ENCODE results near the gene PLEKHG1.

DNA sequence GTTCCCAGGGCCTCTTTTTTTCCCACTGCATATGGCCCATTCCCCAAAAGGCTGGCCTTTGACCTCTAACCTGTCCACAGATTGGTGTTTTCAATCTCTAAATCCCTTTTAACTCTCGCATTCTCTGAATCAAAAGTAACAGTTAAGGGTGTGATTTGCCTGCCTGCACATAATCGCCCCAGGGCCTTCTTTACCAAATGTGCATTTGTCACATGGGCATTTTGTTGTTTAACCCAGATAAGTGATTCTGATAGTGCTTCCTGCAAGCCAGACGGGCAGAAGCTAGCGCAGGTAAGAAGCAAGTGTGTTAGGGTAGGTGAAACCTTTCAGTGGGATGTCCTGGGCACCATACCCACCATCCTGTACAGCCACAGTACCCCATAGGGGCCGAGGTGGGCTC is 49.4 kb upstream of the PLEKHG1 start:
- TF ChIP-seq, protein P1, sequence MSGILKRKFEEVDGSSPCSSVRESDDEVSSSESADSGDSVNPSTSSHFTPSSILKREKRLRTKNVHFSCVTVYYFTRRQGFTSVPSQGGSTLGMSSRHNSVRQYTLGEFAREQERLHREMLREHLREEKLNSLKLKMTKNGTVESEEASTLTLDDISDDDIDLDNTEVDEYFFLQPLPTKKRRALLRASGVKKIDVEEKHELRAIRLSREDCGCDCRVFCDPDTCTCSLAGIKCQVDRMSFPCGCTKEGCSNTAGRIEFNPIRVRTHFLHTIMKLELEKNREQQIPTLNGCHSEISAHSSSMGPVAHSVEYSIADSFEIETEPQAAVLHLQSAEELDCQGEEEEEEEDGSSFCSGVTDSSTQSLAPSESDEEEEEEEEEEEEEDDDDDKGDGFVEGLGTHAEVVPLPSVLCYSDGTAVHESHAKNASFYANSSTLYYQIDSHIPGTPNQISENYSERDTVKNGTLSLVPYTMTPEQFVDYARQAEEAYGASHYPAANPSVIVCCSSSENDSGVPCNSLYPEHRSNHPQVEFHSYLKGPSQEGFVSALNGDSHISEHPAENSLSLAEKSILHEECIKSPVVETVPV (CRISPR knock-in tag; IDR thresholded peaks at IDR 0.05), result no peak
- TF ChIP-seq CSDC2 (CRISPR knock-in tag; IDR thresholded peaks at IDR 0.05) (no peak), ZNF70 (CRISPR knock-in tag; IDR thresholded peaks at IDR 0.05) (no peak), ZFP3 (CRISPR knock-in tag; IDR thresholded peaks at IDR 0.05) (no peak), RARB (CRISPR knock-in tag; IDR thresholded peaks at IDR 0.05) (no peak), ZNF8 (CRISPR knock-in tag; IDR thresholded peaks at IDR 0.05) (no peak), TOX (CRISPR knock-in tag; IDR thresholded peaks at IDR 0.05; ENCODE audit: borderline replicate concordance) (no peak), GLIS3 (CRISPR knock-in tag; IDR thresholded peaks at IDR 0.05) (no peak), BACH2 (CRISPR knock-in tag; IDR thresholded peaks at IDR 0.05; ENCODE audit: borderline replicate concordance) (no peak)
- TF ChIP-seq, protein P2, sequence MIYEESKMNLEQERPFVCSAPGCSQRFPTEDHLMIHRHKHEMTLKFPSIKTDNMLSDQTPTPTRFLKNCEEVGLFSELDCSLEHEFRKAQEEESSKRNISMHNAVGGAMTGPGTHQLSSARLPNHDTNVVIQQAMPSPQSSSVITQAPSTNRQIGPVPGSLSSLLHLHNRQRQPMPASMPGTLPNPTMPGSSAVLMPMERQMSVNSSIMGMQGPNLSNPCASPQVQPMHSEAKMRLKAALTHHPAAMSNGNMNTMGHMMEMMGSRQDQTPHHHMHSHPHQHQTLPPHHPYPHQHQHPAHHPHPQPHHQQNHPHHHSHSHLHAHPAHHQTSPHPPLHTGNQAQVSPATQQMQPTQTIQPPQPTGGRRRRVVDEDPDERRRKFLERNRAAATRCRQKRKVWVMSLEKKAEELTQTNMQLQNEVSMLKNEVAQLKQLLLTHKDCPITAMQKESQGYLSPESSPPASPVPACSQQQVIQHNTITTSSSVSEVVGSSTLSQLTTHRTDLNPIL (CRISPR knock-in tag; IDR thresholded peaks at IDR 0.05; ENCODE audit: low read depth), result no peak
- TF ChIP-seq, protein P3, sequence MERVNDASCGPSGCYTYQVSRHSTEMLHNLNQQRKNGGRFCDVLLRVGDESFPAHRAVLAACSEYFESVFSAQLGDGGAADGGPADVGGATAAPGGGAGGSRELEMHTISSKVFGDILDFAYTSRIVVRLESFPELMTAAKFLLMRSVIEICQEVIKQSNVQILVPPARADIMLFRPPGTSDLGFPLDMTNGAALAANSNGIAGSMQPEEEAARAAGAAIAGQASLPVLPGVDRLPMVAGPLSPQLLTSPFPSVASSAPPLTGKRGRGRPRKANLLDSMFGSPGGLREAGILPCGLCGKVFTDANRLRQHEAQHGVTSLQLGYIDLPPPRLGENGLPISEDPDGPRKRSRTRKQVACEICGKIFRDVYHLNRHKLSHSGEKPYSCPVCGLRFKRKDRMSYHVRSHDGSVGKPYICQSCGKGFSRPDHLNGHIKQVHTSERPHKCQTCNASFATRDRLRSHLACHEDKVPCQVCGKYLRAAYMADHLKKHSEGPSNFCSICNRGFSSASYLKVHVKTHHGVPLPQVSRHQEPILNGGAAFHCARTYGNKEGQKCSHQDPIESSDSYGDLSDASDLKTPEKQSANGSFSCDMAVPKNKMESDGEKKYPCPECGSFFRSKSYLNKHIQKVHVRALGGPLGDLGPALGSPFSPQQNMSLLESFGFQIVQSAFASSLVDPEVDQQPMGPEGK (CRISPR knock-in tag; IDR thresholded peaks at IDR 0.05; ENCODE audit: borderline replicate concordance), result no peak
